Superior temporal gyrus (tissue), 1 donor: ENCODE data around the gene RAPGEF5.
"Not testable (repeated sequence)": the region's sequence is repeated elsewhere in the genome, so short reads cannot be mapped to it uniquely, and the experiment has no call there.

Experiments used
- DNase-seq: peaks from one replicate; pipeline ENCODE4 v3.0.0-alpha.2; 2016; ENCODE audit errors: extremely low spot score

The RAPGEF5 gene

GRCh38 chr7:22090512-22090911, 266.4 kb downstream of the RAPGEF5 start:
- no peak for DNase-seq

- DNase-seq: no peak
Observed at GRCh38 chr7:22090107-22090506, 266.8 kb downstream of the RAPGEF5 start.

DNA sequence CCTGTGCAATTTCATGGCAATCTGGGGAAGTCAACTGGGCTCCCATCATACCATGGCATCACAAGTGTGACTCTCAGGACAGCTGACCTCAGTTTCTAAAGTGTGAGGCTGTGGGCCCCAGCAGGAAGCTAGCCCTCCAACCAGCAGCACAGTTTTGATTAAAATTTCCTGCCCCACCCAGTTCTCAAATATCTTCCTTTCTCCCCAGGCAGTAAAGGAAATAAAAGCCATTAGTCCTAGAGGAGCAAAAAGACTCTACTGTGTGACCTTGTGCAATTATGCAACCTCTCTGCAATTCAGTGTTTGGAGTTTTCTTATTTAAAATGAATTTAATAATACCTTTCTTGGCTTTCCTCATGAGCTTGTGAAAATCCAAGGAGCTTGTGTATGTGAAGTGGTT, 268.1 kb downstream of the RAPGEF5 start:
- DNase-seq: no peak

DNA sequence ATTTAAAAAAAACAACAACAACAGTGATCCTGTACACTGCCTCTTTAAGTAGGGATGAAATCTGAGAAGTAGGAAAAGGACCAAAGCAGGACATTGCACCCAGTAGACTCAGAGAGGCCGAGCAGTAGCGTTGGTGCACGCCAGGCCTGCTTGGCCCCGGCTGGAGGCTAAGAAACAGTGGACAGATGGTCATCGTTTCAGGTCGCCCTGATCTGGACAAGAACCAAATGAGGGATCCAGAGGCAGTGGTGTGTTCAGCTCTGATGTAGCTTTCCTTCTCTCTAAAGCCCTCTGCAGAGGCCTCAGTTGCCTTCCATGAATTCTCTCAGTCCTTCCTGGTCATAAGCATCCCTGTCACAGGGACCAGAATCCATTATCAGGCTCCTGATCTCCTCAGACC, 269.1 kb downstream of the RAPGEF5 start:
- DNase-seq: no peak

DNA sequence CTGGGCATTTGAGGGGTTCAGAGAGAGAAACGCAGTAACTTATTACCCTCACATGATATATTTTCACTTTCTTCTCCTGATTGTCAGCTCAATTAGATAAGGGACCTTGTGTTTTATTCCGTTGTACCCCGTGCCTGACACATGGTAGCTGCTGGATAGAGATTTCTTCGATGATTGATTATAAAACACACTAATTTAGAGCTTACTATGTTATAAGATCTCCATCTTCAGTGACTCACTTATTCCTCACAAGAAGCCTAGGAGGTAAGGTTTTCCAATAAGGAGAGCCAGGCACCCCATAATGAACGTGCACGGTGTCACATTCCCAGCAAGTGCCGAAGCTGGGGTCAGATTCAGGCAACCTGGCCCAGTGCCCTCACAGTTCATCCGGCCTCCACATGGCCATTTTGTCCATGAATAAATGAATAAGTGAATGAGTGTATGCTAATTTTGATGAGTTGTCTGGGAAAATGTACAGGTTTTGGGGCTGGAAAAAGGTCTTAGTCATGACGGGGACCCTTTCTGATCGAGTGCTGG, 273.2 kb downstream of the RAPGEF5 start:
- peak; percentile 66 for DNase-seq

GRCh38 chr7:22082886-22083703, 273.9 kb downstream of the RAPGEF5 start:
- peak; percentile 92 for DNase-seq

GRCh38 chr7:22082553-22082885, 274.4 kb downstream of the RAPGEF5 start:
- no peak for DNase-seq

DNA sequence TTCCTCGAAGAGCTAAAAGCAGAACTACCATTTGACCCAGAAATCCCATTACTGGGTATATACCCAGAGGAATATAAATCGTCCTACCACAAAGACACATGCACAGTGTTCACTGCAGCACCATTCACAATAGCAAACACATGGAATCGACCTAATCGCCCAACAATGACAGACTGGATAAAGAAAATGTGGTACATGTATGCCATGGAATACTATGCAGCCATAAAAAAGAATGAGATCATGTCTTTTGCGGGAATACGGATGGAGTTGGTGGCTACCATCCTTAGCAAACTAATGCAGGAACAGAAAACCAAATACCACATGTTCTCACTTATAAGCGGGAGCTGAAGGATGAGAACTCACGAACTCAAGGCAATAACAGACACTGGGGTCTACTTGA, 276.7 kb downstream of the RAPGEF5 start:
- not testable (repeated sequence) for DNase-seq

DNA sequence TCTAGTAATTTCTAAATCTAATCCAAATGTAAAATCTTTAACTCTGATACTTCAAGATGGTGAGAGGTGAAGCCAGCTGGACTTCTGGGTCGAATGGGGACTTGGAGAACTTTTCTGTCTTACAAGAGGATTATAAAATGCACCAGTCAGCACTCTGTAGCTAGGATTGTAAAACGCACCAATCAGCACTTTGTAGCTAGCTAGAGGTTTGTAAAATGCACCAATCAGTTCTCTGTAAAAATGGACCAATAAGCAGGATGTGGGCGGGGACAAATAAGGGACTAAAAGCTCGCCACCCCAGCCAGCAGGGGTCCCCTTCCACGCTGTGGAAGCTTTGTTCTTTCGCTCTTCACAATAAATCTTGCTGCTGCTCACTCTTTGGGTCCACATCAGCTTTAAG, 278.1 kb downstream of the RAPGEF5 start:
- DNase-seq: not testable (repeated sequence)

DNA sequence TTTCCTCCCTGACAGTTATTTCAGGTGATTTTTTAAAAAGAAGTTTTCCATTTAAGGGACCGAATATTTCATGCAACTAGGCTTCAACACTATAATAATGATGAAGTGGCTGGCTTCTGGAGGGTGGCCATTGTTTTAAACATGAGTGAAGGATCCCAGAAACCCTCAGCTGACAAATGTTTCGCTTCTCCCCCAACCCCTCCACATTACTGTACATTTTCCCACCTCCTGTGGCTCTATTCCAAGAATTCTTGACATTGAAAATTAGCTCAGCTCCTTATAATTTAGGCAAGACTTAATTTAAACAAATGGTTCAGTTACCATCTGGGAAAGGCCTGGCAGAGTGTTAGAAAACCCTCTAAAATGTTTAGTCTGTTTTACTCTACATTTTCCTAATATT, 281.4 kb downstream of the RAPGEF5 start:
- no peak for DNase-seq

DNA sequence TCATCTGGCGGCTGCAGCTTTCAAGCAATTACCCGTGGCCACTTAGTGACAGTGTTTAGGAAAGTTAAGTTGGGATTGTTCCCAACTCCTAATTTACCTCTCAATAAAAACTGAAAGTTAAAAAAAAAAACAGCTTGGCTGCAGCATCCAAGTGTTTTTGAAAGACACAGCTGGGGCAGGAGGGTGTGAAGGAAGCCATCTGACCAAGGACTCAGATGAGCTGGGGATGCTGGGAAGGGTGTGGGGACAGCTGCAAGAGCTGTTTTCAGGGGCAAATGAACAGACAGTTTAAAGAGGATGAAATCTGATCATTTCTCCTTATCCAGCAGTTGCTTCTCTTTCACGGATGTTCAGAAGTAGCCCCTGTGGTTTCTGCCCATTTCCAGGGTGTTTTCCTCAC, 282.1 kb downstream of the RAPGEF5 start:
- no peak for DNase-seq
